C4-2B (cell line): ENCODE data around the gene GAS7.

Experiments used
- CTCF ChIP-seq: fragments of 450-650 bp; conservative IDR thresholded peaks from 2 replicates; pipeline ENCODE4 v1.5.1; 2017; ENCODE audit warnings: mild to moderate bottlenecking
- ZFX ChIP-seq: fragments of 450-650 bp; IDR thresholded peaks from 2 replicates; pipeline ENCODE4 v1.6.1; 2017

- TF ChIP-seq CTCF (no peak), ZFX (no peak)
Observed at GRCh38 chr17:10130677-10131076, 67.7 kb downstream of the GAS7 start.
